ENCODE measurements around the gene GRK4.

Gene GRK4

DNA sequence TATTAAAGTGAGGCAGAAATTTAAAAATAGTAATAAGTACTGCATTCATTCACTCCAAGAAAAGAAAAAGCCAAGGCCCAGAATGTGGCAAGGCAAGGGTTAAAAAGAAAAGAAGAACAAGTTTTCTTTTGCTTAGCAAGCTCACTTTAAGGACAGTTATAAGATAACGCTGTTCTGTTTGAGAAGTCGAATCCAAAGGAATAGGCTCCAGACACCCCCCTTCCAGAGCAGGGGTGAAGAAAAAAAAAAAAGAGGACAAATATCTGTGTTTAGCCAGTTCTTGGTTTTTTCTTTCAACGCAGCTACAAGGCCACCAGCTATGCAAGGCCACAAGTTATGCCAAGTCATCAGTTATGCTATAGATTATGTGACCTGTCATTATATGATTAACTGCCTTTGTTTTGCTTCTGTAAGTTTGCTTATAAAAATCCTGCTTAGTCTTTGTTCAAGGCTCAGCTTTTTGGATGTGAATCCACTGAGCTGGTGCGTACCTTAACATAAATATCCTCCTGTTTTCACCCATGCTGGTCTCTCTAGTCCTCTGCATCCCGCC lies 1.4 kb downstream of the GRK4 start:
- in situ Hi-C loops (cut with MboI; ENCODE audit: low sequenced_read_pairs, unreplicated experiment) = no loop called here
- DNase-seq (ENCODE audit: low spot score) = no peak
- TF ChIP-seq, protein P1, sequence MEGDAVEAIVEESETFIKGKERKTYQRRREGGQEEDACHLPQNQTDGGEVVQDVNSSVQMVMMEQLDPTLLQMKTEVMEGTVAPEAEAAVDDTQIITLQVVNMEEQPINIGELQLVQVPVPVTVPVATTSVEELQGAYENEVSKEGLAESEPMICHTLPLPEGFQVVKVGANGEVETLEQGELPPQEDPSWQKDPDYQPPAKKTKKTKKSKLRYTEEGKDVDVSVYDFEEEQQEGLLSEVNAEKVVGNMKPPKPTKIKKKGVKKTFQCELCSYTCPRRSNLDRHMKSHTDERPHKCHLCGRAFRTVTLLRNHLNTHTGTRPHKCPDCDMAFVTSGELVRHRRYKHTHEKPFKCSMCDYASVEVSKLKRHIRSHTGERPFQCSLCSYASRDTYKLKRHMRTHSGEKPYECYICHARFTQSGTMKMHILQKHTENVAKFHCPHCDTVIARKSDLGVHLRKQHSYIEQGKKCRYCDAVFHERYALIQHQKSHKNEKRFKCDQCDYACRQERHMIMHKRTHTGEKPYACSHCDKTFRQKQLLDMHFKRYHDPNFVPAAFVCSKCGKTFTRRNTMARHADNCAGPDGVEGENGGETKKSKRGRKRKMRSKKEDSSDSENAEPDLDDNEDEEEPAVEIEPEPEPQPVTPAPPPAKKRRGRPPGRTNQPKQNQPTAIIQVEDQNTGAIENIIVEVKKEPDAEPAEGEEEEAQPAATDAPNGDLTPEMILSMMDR (IDR thresholded peaks at IDR 0.05; ENCODE audit: borderline replicate concordance, control extremely low read depth, extremely low read depth, insufficient read depth, missing control alignments) = no peak

GRCh38 chr4:2965262-2965661 lies 1.9 kb downstream of the GRK4 start:
- no peak for DNase-seq (ENCODE audit: low spot score)
- in situ Hi-C loops (cut with MboI; ENCODE audit: low sequenced_read_pairs, unreplicated experiment) = no loop called here
- TF ChIP-seq, protein P1 (IDR thresholded peaks at IDR 0.05; ENCODE audit: borderline replicate concordance, control extremely low read depth, extremely low read depth, insufficient read depth, missing control alignments) = no peak

- no peak for DNase-seq (ENCODE audit: low spot score)
- in situ Hi-C loops (cut with MboI; ENCODE audit: low sequenced_read_pairs, unreplicated experiment) = no loop called here
- TF ChIP-seq, protein P1 (IDR thresholded peaks at IDR 0.05; ENCODE audit: borderline replicate concordance, control extremely low read depth, extremely low read depth, insufficient read depth, missing control alignments) = no peak
These were observed 5.0 kb downstream of the GRK4 start for GRCh38 chr4:2968381-2968780.

- in situ Hi-C loops (cut with MboI; ENCODE audit: low sequenced_read_pairs, unreplicated experiment) = loop anchor here (10.0 kb wide), 1 partner anchor 64 kb away; no protein-coding TSS in a partner anchor
- TF ChIP-seq, protein P1 (IDR thresholded peaks at IDR 0.05; ENCODE audit: borderline replicate concordance, control extremely low read depth, extremely low read depth, insufficient read depth, missing control alignments) = no peak
- DNase-seq (ENCODE audit: low spot score) = no peak
These were observed 7.9 kb downstream of the GRK4 start for GRCh38 chr4:2971275-2971674.

- no peak for DNase-seq (ENCODE audit: low spot score)
- TF ChIP-seq, protein P1 (IDR thresholded peaks at IDR 0.05; ENCODE audit: borderline replicate concordance, control extremely low read depth, extremely low read depth, insufficient read depth, missing control alignments) = no peak
- in situ Hi-C loops (cut with MboI; ENCODE audit: low sequenced_read_pairs, unreplicated experiment) = loop anchor here (10.0 kb wide), 1 partner anchor 57 kb away; no protein-coding TSS in a partner anchor
These were observed 14.1 kb downstream of the GRK4 start for GRCh38 chr4:2977211-2978088.

GRCh38 chr4:2981256-2981819 lies 18.0 kb downstream of the GRK4 start:
- DNase-seq (ENCODE audit: low spot score) = no peak
- in situ Hi-C loops (cut with MboI; ENCODE audit: low sequenced_read_pairs, unreplicated experiment) = no loop called here
- TF ChIP-seq, protein P1 (IDR thresholded peaks at IDR 0.05; ENCODE audit: borderline replicate concordance, control extremely low read depth, extremely low read depth, insufficient read depth, missing control alignments) = no peak
